AG04449 (cell line): Measurements from ENCODE around the gene ECD.

Experiments used
- CTCF ChIA-PET: fragments of 350-600 bp; formaldehyde crosslinking; extraction: SDS; loops from one replicate; lab custom pipeline; 2021; ENCODE audit warnings: antibody characterized with exemption; lab: Yijun Ruan, JAX
- POLR2A ChIA-PET: fragments of 400-600, 350-600 bp; formaldehyde crosslinking; extraction: SDS; loops from one replicate; lab custom pipeline; 2020; ENCODE audit warnings: antibody characterized with exemption, inconsistent platforms; lab: Yijun Ruan, JAX
- DNase-seq: peaks from one replicate; pipeline ENCODE4 v3.0.0-alpha.2; 2010; ENCODE audit warnings: low read depth, low spot score
- H3K4me3 ChIP-seq: 2 replicates; pipeline ENCODE4 v1.5.1; 2011; ENCODE audit warnings: low read depth, mild to moderate bottlenecking, control low read depth, low read length
- TF ChIP-seq, protein P1 (sequence below): IDR thresholded peaks from one replicate; pipeline ENCODE4 v1.5.1; 2011; ENCODE audit warnings: mild to moderate bottlenecking, moderate library complexity, low read length, control low read depth, inconsistent platforms; ENCODE audit not compliant: insufficient read depth; ENCODE audit errors: missing control alignments

ECD gene

DNA sequence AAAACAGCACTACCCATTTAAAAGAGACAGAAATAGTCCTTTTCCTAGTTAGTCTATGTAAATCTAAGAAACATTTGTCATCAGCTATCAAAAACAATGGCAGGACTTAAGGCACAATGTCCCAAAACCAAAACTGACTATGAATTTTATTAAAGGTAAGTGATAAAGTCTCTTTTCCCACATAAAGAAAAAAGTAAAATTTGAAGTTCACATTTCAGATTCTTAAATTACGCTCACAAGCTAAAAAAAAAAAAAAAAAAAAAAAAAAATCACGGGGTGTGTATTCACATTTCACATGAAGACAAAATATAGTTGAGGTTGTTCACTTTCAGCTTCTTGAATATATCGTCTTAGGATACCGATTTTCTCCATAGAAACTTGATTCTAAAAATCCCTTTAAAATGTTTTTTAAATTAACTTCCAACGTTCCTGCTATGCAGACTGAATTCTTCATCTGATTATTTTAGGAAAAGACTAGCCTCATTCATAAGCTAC lies 72.8 kb downstream of the ECD start:
- POLR2A ChIA-PET = interaction anchor here (0.5 to 3.2 kb wide), 9 partner anchors 15 to 158 kb away, joined by 3 to 33 read pairs (median 4); partner anchors contain the start of genes DNAJC9 and NUDT13
- CTCF ChIA-PET = interaction anchor here (0.7 to 4.5 kb wide), 10 partner anchors 8 to 74 kb away, joined by 3 to 27 read pairs (median 4); partner anchors contain the start of genes ECD, FAM149B1 and NUDT13
- no peak for DNase-seq
- TF ChIP-seq, protein P1, sequence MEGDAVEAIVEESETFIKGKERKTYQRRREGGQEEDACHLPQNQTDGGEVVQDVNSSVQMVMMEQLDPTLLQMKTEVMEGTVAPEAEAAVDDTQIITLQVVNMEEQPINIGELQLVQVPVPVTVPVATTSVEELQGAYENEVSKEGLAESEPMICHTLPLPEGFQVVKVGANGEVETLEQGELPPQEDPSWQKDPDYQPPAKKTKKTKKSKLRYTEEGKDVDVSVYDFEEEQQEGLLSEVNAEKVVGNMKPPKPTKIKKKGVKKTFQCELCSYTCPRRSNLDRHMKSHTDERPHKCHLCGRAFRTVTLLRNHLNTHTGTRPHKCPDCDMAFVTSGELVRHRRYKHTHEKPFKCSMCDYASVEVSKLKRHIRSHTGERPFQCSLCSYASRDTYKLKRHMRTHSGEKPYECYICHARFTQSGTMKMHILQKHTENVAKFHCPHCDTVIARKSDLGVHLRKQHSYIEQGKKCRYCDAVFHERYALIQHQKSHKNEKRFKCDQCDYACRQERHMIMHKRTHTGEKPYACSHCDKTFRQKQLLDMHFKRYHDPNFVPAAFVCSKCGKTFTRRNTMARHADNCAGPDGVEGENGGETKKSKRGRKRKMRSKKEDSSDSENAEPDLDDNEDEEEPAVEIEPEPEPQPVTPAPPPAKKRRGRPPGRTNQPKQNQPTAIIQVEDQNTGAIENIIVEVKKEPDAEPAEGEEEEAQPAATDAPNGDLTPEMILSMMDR = no peak
- peak overlapping the region; percentile 98 for H3K4me3 ChIP-seq

DNA sequence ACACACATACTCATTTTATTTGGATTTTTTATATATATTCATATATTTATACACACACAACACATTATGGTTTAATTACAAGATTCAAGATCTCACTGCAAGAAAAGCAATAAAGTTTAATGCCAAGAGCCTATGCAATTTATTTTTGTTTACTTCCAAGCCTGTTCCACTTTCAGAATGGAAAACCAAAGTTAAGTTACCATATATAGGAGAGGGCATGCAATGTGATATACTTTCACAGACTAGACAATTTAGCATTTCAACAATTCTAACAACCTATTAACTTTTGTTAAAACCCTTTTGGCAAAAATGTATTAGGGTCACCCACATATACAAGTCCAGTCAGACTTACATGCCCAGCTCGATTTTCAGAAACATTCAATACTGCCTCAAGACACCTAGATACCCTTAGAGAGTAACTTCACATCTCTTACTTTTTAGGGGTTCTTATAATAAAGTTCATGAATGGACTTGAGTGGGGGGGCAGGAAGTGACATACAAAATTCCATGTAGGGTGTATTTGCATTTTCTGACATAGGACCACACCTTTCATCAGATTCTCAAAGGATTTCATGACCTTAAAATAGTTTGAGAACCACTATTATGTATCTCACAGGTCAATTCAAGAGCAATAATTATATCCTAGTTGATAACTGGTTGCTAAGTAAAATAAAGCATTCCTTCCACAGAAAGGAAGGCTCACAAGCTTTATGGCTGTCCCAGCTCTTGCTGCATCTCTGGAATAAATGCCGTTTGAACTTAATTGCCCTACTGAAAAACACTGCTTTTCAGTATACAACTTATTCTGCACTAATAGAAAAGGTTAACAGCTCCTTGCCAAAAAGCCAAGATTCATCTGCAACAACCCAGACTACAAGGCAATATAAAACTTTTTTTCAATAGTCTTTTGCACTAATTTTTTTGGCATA lies 73.6 kb downstream of the ECD start:
- CTCF ChIA-PET = interaction anchor here (0.7 to 4.5 kb wide), 8 partner anchors 10 to 66 kb away, joined by 3 to 27 read pairs (median 4); partner anchors contain the start of gene NUDT13
- DNase-seq = no peak
- peak overlapping the region; percentile 98 for H3K4me3 ChIP-seq
- POLR2A ChIA-PET = interaction anchor here (0.6 to 3.2 kb wide), 4 partner anchors 16 to 94 kb away, joined by 3 to 33 read pairs (median 12); partner anchors contain the start of genes ECD, FAM149B1 and NUDT13
- TF ChIP-seq, protein P1 = no peak

DNA sequence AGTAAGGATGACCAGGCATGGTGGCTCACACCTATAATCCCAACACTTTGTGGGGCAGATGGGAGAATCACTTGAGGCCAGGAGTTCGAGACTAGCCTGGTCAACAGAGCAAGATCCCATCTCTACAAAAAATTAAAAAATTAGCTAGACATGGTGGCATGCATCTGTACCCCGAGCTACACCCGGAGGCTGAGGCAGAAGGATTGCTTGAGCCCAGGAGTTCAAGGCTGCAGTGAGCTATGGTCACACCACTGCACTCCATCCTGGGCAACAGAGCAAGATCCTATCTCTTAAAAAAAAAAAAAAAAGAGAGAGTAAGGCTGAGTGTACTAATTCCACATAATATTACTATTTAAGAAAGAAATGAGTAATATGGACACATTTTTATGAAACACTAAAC lies 75.0 kb downstream of the ECD start:
- DNase-seq = no peak
- POLR2A ChIA-PET = no interaction called here
- CTCF ChIA-PET = interaction anchor here (1.2 to 4.5 kb wide), 2 partner anchors 66 to 729 kb away, joined by 3 to 27 read pairs; no protein-coding TSS in a partner anchor
- TF ChIP-seq, protein P1 = no peak
- no peak overlapping the region for H3K4me3 ChIP-seq

DNA sequence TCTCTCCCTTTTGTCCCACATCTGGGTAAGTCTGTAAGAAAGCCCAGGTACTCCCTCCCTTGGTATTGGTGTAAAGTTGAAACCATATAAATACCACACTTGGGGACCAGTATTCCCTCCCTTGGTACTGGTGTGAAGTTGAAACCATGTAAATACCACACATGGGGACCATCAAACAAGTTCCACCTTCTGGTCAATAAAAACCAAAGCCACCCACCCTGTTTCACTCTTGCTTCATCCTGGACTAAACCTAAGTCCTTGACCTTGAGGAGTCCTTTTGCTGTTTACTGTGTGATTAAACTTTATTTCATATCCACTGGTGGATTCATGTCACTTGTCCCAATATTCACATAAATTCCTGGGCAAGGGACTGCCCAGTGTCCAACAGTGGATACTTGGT lies 79.5 kb downstream of the ECD start:
- TF ChIP-seq, protein P1 = no peak
- no peak overlapping the region for H3K4me3 ChIP-seq
- ChIA-PET CTCF (interaction anchor here (2.7 kb wide), 1 partner anchor 9 kb away, joined by 6 read pairs; no protein-coding TSS in a partner anchor), POLR2A (no interaction called here)
- no peak for DNase-seq

DNA sequence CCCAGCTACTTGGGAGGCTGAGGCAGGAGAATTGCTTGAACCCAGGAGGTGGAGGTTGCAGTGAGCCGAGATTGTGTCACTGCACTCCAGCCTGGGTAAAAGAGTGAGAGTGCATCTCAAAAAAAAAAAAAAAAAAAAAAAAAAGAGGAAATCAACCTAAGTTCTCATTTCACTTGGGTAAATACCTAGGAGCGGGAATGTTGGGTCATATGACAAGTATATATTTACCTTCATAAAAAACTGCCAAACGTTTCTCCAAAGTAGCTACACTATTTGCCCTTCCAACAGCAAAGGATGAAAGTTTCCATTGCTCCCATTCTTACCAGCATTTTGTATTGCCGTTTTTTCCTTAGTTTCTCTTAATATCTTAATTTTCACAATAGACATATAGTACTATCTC lies 81.0 kb downstream of the ECD start:
- CTCF ChIA-PET = interaction anchor here (1.2 to 2.7 kb wide), 2 partner anchors 9 to 11 kb away, joined by 3 to 6 read pairs; no protein-coding TSS in a partner anchor
- POLR2A ChIA-PET = no interaction called here
- no peak for DNase-seq
- TF ChIP-seq, protein P1 = no peak
- no peak overlapping the region for H3K4me3 ChIP-seq

DNA sequence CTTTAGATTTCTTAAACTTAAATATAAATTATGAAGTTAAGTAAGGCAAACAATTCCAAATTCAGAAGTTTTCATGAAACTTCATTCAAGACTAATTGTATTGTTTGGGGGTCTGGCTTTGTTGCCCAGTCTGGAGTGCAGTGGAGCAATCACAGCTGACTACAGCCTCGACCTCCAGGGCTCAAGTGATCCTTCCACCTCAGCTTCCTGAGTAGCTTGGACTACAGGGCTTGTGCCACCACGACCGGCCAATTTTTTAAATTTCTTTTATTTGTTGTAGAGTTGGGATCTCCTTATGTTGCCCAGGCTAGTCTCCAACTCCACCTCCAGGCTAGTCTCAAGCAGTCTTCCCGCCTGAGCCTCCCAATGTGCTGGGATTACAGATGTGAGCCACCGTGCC lies 83.6 kb downstream of the ECD start:
- ChIA-PET CTCF (interaction anchor here (0.9 to 1.5 kb wide), 3 partner anchors 9 to 13 kb away, joined by 3 to 6 read pairs (median 4); partner anchors contain the start of gene P4HA1), POLR2A (interaction anchor here (2.4 kb wide), 1 partner anchor 13 kb away, joined by 8 read pairs; the partner anchor contains the start of gene P4HA1)
- no peak overlapping the region for H3K4me3 ChIP-seq
- DNase-seq = no peak
- TF ChIP-seq, protein P1 = no peak
